ENCODE data around the gene KY.

KY gene

DNA sequence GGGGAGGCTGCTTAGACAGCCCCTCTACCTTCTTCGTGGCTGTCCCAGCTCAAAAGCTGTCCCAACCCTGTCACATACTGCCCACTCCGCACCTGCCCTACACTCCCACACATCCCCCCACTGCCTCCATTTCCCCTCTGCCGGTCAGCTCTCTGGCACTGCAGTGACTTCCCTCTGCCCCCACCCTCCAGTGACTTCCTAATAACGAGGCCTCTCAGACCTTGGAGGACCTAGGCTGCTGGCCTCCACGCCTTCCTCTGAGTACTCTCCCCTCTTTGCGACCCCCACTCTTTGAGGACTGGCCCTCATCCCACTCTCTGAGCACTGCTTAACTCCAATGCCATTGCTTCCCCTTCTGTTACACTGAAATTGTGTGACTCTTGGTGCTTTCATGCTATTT is 45.3 kb downstream of the KY start:
- no peaks in the 10 kb centered on the region for H3K27me3 ChIP-seq (replicated peaks; ENCODE audit: insufficient read depth, low read length)
- no peak overlapping the region for H2AFZ ChIP-seq (ENCODE audit: low read length)
- no peak overlapping the region for H3K4me2 ChIP-seq (ENCODE audit: low read depth, low read length)
- no peaks in the 10 kb centered on the region for H3F3A ChIP-seq (ENCODE audit: insufficient read depth, low read length)
- TF ChIP-seq, protein P1, sequence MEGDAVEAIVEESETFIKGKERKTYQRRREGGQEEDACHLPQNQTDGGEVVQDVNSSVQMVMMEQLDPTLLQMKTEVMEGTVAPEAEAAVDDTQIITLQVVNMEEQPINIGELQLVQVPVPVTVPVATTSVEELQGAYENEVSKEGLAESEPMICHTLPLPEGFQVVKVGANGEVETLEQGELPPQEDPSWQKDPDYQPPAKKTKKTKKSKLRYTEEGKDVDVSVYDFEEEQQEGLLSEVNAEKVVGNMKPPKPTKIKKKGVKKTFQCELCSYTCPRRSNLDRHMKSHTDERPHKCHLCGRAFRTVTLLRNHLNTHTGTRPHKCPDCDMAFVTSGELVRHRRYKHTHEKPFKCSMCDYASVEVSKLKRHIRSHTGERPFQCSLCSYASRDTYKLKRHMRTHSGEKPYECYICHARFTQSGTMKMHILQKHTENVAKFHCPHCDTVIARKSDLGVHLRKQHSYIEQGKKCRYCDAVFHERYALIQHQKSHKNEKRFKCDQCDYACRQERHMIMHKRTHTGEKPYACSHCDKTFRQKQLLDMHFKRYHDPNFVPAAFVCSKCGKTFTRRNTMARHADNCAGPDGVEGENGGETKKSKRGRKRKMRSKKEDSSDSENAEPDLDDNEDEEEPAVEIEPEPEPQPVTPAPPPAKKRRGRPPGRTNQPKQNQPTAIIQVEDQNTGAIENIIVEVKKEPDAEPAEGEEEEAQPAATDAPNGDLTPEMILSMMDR (IDR thresholded peaks at IDR 0.05; ENCODE audit: low read length) = no peak
- TF ChIP-seq EZH2phosphoT487 (IDR thresholded peaks at IDR 0.05; ENCODE audit: low read length) = no peak
- no peak for TF ChIP-seq EZH2 (optimal IDR thresholded peaks at IDR 0.05; ENCODE audit: low read depth, low read length)
- no peaks in the 10 kb centered on the region for H4K20me1 ChIP-seq (ENCODE audit: insufficient read depth, low read length)
- no peaks in the 10 kb centered on the region for H3K79me2 ChIP-seq (ENCODE audit: low read length)
- H3K9ac ChIP-seq (ENCODE audit: low read length) = no peak overlapping the region
- H3K36me3 ChIP-seq (replicated peaks; ENCODE audit: insufficient read depth, low read length) = no peaks in the 10 kb centered on the region
- H3K4me3 ChIP-seq (ENCODE audit: low read length) = no peak overlapping the region
- no peaks in the 10 kb centered on the region for H3K9me2 ChIP-seq (replicated peaks; ENCODE audit: insufficient read depth, low read length)
- no peak overlapping the region for H3K27ac ChIP-seq (ENCODE audit: low read length)
- no peak for DNase-seq
- peaks cover 6% of the 10 kb centered on the region for H3K4me1 ChIP-seq (ENCODE audit: low read length)
- no peaks in the 10 kb centered on the region for H3K9me3 ChIP-seq (replicated peaks; ENCODE audit: insufficient read depth, low read length)

DNA sequence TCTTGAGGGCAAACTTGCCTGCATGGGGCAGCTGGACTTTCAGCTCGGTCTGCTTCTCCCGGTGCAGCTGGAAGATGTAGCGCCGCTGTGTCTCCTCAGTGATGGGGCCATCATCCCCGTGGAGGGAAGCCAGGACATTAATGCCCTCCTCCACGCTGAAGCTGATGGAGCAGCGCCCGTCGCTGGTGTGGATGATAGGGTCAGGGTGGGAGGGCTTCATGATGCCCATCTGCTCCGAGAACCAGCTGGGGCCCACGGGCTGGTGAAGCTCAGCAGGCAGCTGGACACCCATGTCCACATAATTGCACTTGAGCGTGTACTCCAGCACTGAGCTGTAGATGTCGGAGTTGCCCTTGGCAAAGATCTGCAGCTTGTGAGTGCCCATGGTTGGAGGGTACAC is 46.9 kb downstream of the KY start:
- Histone ChIP-seq H2AFZ (ENCODE audit: low read length) (no peak overlapping the region), H3K9ac (ENCODE audit: low read length) (no peak overlapping the region), H3K27me3 (replicated peaks; ENCODE audit: insufficient read depth, low read length) (no peaks in the 10 kb centered on the region), H3K36me3 (replicated peaks; ENCODE audit: insufficient read depth, low read length) (no peaks in the 10 kb centered on the region), H3K27ac (ENCODE audit: low read length) (no peak overlapping the region), H3K9me2 (replicated peaks; ENCODE audit: insufficient read depth, low read length) (no peaks in the 10 kb centered on the region), H3K4me3 (ENCODE audit: low read length) (no peak overlapping the region), H3K4me2 (ENCODE audit: low read depth, low read length) (no peak overlapping the region), H4K20me1 (ENCODE audit: insufficient read depth, low read length) (no peaks in the 10 kb centered on the region), H3K79me2 (ENCODE audit: low read length) (no peaks in the 10 kb centered on the region), H3K9me3 (replicated peaks; ENCODE audit: insufficient read depth, low read length) (no peaks in the 10 kb centered on the region), H3K4me1 (ENCODE audit: low read length) (peaks cover 6% of the 10 kb centered on the region), H3F3A (ENCODE audit: insufficient read depth, low read length) (no peaks in the 10 kb centered on the region)
- DNase-seq = no peak
- TF ChIP-seq EZH2 (optimal IDR thresholded peaks at IDR 0.05; ENCODE audit: low read depth, low read length) = no peak
- TF ChIP-seq, protein P1 (IDR thresholded peaks at IDR 0.05; ENCODE audit: low read length) = no peak
- no peak for TF ChIP-seq EZH2phosphoT487 (IDR thresholded peaks at IDR 0.05; ENCODE audit: low read length)

DNA sequence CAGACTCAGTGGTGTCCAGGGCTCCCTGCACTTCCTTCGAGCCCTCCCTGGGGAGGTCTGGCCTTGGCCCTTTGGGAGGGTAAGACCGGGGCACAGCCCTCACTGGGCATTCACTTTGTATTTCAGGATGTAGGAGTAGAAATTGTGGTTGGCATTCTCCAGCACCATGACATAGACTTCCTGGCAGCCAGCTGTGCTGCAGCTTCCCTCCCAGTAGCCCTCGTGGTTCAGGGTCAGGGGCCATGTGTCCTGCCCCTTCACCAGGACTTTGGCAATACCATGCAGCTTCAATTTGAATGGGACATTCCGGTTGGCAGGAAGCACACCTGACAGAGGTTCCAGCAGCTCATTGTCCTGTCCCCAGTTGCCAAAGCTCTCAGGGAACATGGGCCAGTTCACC is 47.3 kb downstream of the KY start:
- no peaks in the 10 kb centered on the region for H3K9me2 ChIP-seq (replicated peaks; ENCODE audit: insufficient read depth, low read length)
- no peaks in the 10 kb centered on the region for H3K79me2 ChIP-seq (ENCODE audit: low read length)
- no peaks in the 10 kb centered on the region for H3F3A ChIP-seq (ENCODE audit: insufficient read depth, low read length)
- peaks cover 6% of the 10 kb centered on the region for H3K4me1 ChIP-seq (ENCODE audit: low read length)
- H3K9ac ChIP-seq (ENCODE audit: low read length) = no peak overlapping the region
- H2AFZ ChIP-seq (ENCODE audit: low read length) = no peak overlapping the region
- TF ChIP-seq EZH2 (optimal IDR thresholded peaks at IDR 0.05; ENCODE audit: low read depth, low read length) (no peak), EZH2phosphoT487 (IDR thresholded peaks at IDR 0.05; ENCODE audit: low read length) (no peak)
- TF ChIP-seq, protein P1 (IDR thresholded peaks at IDR 0.05; ENCODE audit: low read length) = no peak
- no peak overlapping the region for H3K27ac ChIP-seq (ENCODE audit: low read length)
- no peaks in the 10 kb centered on the region for H3K27me3 ChIP-seq (replicated peaks; ENCODE audit: insufficient read depth, low read length)
- DNase-seq = no peak
- no peak overlapping the region for H3K4me2 ChIP-seq (ENCODE audit: low read depth, low read length)
- H3K4me3 ChIP-seq (ENCODE audit: low read length) = no peak overlapping the region
- no peaks in the 10 kb centered on the region for H3K36me3 ChIP-seq (replicated peaks; ENCODE audit: insufficient read depth, low read length)
- H4K20me1 ChIP-seq (ENCODE audit: insufficient read depth, low read length) = no peaks in the 10 kb centered on the region
- H3K9me3 ChIP-seq (replicated peaks; ENCODE audit: insufficient read depth, low read length) = no peaks in the 10 kb centered on the region
